IMR-90 (cell line): ENCODE data around the gene POU2F2. TPM values are rescaled to one million over a fixed set of nuclear protein-coding genes. Genes with fewer than 3 reads are reported as not detected.

Experiments
- ATAC-seq: fragments of 200-7000 bp; cut with Tn5 transposase; 2 replicates; pipeline ENCODE4 v1.9.1; 2020; ENCODE audit warnings: low read depth, mild to moderate bottlenecking, moderate library complexity
- BruUV-seq: library from RNA; stranded (reverse); fragments of 400-500 nt; replicated peaks from 2 replicates; lab custom pipeline; 2021; lab: Mats Ljungman, UMichigan
- CTCF ChIA-PET: fragments of 300-600 bp; formaldehyde crosslinking; extraction: SDS; loops from one replicate; lab custom pipeline; 2021; ENCODE audit warnings: antibody characterized with exemption; lab: Yijun Ruan, JAX
- POLR2A ChIA-PET: fragments of 300-600 bp; sonication (Branson Sonifier 250); formaldehyde crosslinking; loops from one replicate; lab custom pipeline; 2022; ENCODE audit warnings: antibody characterized with exemption; ENCODE audit not compliant: unreplicated experiment; lab: Charles Lee
- DNase-seq: peaks from one replicate; pipeline ENCODE4 v3.0.0; 2013
- H2AFZ ChIP-seq: replicated peaks from 2 replicates; pipeline ENCODE3; 2013; ENCODE audit warnings: low read length, mild to moderate bottlenecking; ENCODE audit not compliant: poor library complexity
- H2AK5ac ChIP-seq: 2 replicates; pipeline ENCODE4 v1.6.1; 2013; ENCODE audit warnings: low read depth, low read length, inconsistent platforms
- H2AK9ac ChIP-seq: replicated peaks from 2 replicates; pipeline ENCODE3; 2013; ENCODE audit warnings: mild to moderate bottlenecking, low read depth, low read length, moderate library complexity; ENCODE audit not compliant: poor library complexity
- H2BK120ac ChIP-seq: 2 replicates; pipeline ENCODE4 v1.6.1; 2013; ENCODE audit warnings: low read depth, low read length, inconsistent platforms
- H2BK15ac ChIP-seq: 3 replicates; pipeline ENCODE4 v1.6.1; 2013; ENCODE audit warnings: low read depth, low read length, inconsistent platforms
- H2BK20ac ChIP-seq: 2 replicates; pipeline ENCODE4 v1.6.1; 2013; ENCODE audit warnings: low read depth, mild to moderate bottlenecking, inconsistent platforms, low read length, moderate library complexity
- H2BK5ac ChIP-seq: 2 replicates; pipeline ENCODE4 v1.6.1; 2013; ENCODE audit warnings: mild to moderate bottlenecking, low read depth, low read length, inconsistent platforms; ENCODE audit not compliant: poor library complexity, severe bottlenecking
- H3K14ac ChIP-seq: replicated peaks from 2 replicates; pipeline ENCODE4 v1.6.1; 2013; ENCODE audit warnings: low read depth, low read length, inconsistent platforms
- H3K18ac ChIP-seq: 2 replicates; pipeline ENCODE4 v1.6.1; 2013; ENCODE audit warnings: low read depth, low read length, control low read depth
- H3K23ac ChIP-seq: 2 replicates; pipeline ENCODE4 v1.6.1; 2013; ENCODE audit warnings: low read depth, low read length, inconsistent platforms
- H3K27ac ChIP-seq: 2 replicates; pipeline ENCODE4 v1.5.1; 2013; ENCODE audit warnings: mild to moderate bottlenecking, control low read depth, low read length; ENCODE audit not compliant: insufficient read depth
- H3K27me3 ChIP-seq: 2 replicates; pipeline ENCODE4 v1.6.1; 2013; ENCODE audit warnings: low read length; ENCODE audit not compliant: control insufficient read depth, insufficient read depth
- H3K36me3 ChIP-seq: 2 replicates; pipeline ENCODE4 v1.6.1; 2013; ENCODE audit warnings: low read length, mixed read lengths; ENCODE audit not compliant: control insufficient read depth, insufficient read depth
- H3K4ac ChIP-seq: 2 replicates; pipeline ENCODE4 v1.6.1; 2013; ENCODE audit warnings: low read depth, low read length, inconsistent platforms
- H3K4me1 ChIP-seq: 2 replicates; pipeline ENCODE4 v1.6.1; 2013; ENCODE audit warnings: low read length, mixed read lengths; ENCODE audit not compliant: control insufficient read depth, insufficient read depth
- H3K4me2 ChIP-seq: 2 replicates; pipeline ENCODE4 v1.6.1; 2013; ENCODE audit warnings: low read depth, mild to moderate bottlenecking, control low read depth, low read length, moderate library complexity
- H3K4me3 ChIP-seq: 2 replicates; pipeline ENCODE4 v1.5.1; 2013; ENCODE audit warnings: low read depth, mild to moderate bottlenecking, control low read depth, low read length, moderate library complexity; ENCODE audit not compliant: insufficient read depth
- H3K56ac ChIP-seq: 2 replicates; pipeline ENCODE4 v1.6.1; 2013; ENCODE audit warnings: low read length, inconsistent platforms; ENCODE audit not compliant: insufficient read depth; ENCODE audit errors: extremely low read depth
- H3K79me1 ChIP-seq, 2 experiments: 2 replicates each; pipeline ENCODE4 v1.6.1; 2013; ENCODE audit warnings: low read length in 2 of 2, inconsistent platforms in 1 of 2, low read depth in 1 of 2
- H3K9ac ChIP-seq: 2 replicates; pipeline ENCODE4 v1.6.1; 2013; ENCODE audit warnings: low read depth, low read length, control low read depth
- H3K9me1 ChIP-seq: 2 replicates; pipeline ENCODE4 v1.6.1; 2013; ENCODE audit warnings: low read length, inconsistent platforms; ENCODE audit not compliant: insufficient read depth
- H3K9me3 ChIP-seq: 2 replicates; pipeline ENCODE4 v1.6.1; 2013; ENCODE audit warnings: low read length; ENCODE audit not compliant: control insufficient read depth, insufficient read depth
- H4K20me1 ChIP-seq: 2 replicates; pipeline ENCODE4 v1.6.1; 2013; ENCODE audit warnings: low read length, inconsistent platforms; ENCODE audit not compliant: insufficient read depth
- H4K5ac ChIP-seq: 2 replicates; pipeline ENCODE4 v1.6.1; 2013; ENCODE audit warnings: mild to moderate bottlenecking, low read depth, low read length, control low read depth
- H4K8ac ChIP-seq, 2 experiments: 2 replicates each; pipeline ENCODE4 v1.6.1; 2013; ENCODE audit warnings: low read depth in 2 of 2, low read length in 2 of 2, control low read depth in 1 of 2, inconsistent platforms in 1 of 2
- H4K91ac ChIP-seq: 2 replicates; pipeline ENCODE4 v1.6.1; 2013; ENCODE audit warnings: low read depth, low read length, inconsistent platforms; ENCODE audit not compliant: insufficient read depth
- CHD1 ChIP-seq: IDR thresholded peaks from 2 replicates; pipeline ENCODE4 v1.6.1; 2012; ENCODE audit warnings: low read depth, low read length, improper control_type of control experiment
- MAZ ChIP-seq: IDR thresholded peaks from 2 replicates; pipeline ENCODE4 v1.6.1; 2012; ENCODE audit warnings: low read depth, mild to moderate bottlenecking, low read length, improper control_type of control experiment, moderate library complexity, borderline replicate concordance
- NFE2L2 ChIP-seq: fragments of 150-350 bp; IDR thresholded peaks from 2 replicates; pipeline ENCODE4 v1.6.1; 2016; ENCODE audit warnings: low read depth, mild to moderate bottlenecking, low read length
- RAD21 ChIP-seq: IDR thresholded peaks from 2 replicates; pipeline ENCODE4 v1.6.1; 2012; ENCODE audit warnings: low read length, improper control_type of control experiment
- RCOR1 ChIP-seq: IDR thresholded peaks from 2 replicates; pipeline ENCODE4 v1.6.1; 2012; ENCODE audit warnings: mild to moderate bottlenecking, low read length, improper control_type of control experiment; ENCODE audit not compliant: insufficient replicate concordance
- WGBS, 2 experiments: methylation state at CpG; one replicate each; pipeline versions ENCODE4 v1.1.5 to v1.1.7; 2013; ENCODE audit warnings: missing lambda C conversion rate in 2 of 2; ENCODE audit not compliant: insufficient read length in 1 of 2; ENCODE audit errors: extremely low coverage in 2 of 2; 5-methylcytosine and 5-hydroxymethylcytosine counted together
- dilution Hi-C: fragments of 300-500 bp; cut with HindIII; formaldehyde crosslinking; loops from one replicate; pipeline ENCODE4 v1.14.3; 2018; ENCODE audit warnings: low sequenced_read_pairs; ENCODE audit not compliant: unreplicated experiment
- in situ Hi-C: fragments of 300-500 bp; cut with MboI; formaldehyde crosslinking; loops from 3 replicates; pipeline ENCODE4 v1.14.3; 2019; ENCODE audit warnings: low sequenced_read_pairs, inconsistent platforms, mixed read lengths
- intact Hi-C: fragments of 100-400 bp; cut with micrococcal nuclease; formaldehyde crosslinking; loops from 2 replicates; pipeline ENCODE4 v1.10.0; 2022
- polyA plus RNA-seq, 3 experiments: library from polyadenylated mRNA; depleted of rRNA; stranded (reverse); fragments of >200 nt; gene quantifications; 2 replicates each; pipeline ENCODE4 v1.2.3, GENCODE V29; 2012; ENCODE audit warnings: low replicate concordance in 1 of 3
- total RNA-seq: library from RNA; depleted of rRNA; stranded (reverse); fragments of >200 nt; gene quantifications from 2 replicates; pipeline ENCODE4 v1.2.3, GENCODE V29; 2012
- TF ChIP-seq, protein P1 (sequence below): fragments of 150-350 bp; IDR thresholded peaks from 2 replicates; pipeline ENCODE4 v1.6.1; 2016; ENCODE audit warnings: low read depth, mild to moderate bottlenecking, low read length, moderate library complexity, borderline replicate concordance

The POU2F2 gene
- total and polyA plus RNA-seq, 2 of the 4 experiments (the other 2 are of a cell fraction), result 0.54 to 5.0 TPM

DNA sequence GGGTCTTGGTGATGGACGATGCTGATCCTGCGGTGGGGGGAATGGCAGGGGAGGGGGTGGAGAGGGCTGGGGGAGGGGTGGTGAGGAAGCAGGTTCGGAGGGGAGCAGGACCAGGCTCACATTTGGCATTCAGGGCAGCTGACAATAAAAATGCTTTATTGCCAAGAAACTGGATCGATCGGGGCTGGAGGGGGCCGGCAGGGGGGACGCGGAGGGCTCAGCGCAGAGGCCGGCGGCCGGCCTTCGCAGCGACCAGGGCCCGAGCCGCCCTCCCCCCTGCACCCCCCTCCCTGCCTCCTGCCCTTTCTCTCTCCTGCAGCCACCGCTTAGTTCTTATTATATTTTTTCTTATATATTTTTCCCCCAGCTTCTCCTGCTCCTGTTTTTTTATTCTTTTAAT lies 18.1 kb upstream of the POU2F2 start:
- no TSS peak for BruUV-seq
- dilution Hi-C loops (no loop called here), in situ Hi-C loops (no loop called here), intact Hi-C loops (no loop called here)
- peaks cover 84% of the 10 kb centered on the region for H3K27me3 ChIP-seq
- no peak overlapping the region for H4K8ac ChIP-seq
- H2BK20ac ChIP-seq, result no peak overlapping the region
- H2BK120ac ChIP-seq, result no peak overlapping the region
- H3K9me3 ChIP-seq, result no peaks in the 10 kb centered on the region; the same call in 1 of the 2 replicates
- no peaks in the 10 kb centered on the region for H3K36me3 ChIP-seq
- no peak overlapping the region for H2BK5ac ChIP-seq
- H3K23ac ChIP-seq, result no peak overlapping the region
- no peak overlapping the region for H4K5ac ChIP-seq
- no peak overlapping the region for H3K14ac ChIP-seq
- no peak overlapping the region for H3K56ac ChIP-seq
- no peak overlapping the region for H4K91ac ChIP-seq
- no peak overlapping the region for H2BK15ac ChIP-seq
- ATAC-seq, result no peak
- H3K4ac ChIP-seq, result no peak overlapping the region
- 0% methylated on average over 5 of the region's 17 CpGs; no CpG with 5 or more reads in 1 of the 2 experiments for WGBS, 2 experiments
- TF ChIP-seq NFE2L2 (no peak), RCOR1 (no peak), CHD1 (no peak), RAD21 (no peak), MAZ (no peak)
- TF ChIP-seq, protein P1, sequence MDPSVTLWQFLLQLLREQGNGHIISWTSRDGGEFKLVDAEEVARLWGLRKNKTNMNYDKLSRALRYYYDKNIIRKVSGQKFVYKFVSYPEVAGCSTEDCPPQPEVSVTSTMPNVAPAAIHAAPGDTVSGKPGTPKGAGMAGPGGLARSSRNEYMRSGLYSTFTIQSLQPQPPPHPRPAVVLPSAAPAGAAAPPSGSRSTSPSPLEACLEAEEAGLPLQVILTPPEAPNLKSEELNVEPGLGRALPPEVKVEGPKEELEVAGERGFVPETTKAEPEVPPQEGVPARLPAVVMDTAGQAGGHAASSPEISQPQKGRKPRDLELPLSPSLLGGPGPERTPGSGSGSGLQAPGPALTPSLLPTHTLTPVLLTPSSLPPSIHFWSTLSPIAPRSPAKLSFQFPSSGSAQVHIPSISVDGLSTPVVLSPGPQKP, result no peak
- no peak overlapping the region for H2AK5ac ChIP-seq
- POLR2A ChIA-PET, result no interaction called here
- H3K27ac ChIP-seq, result no peak overlapping the region
- no peak overlapping the region for H3K4me3 ChIP-seq
- no peak overlapping the region for H3K4me2 ChIP-seq
- H3K79me1 ChIP-seq, result no peaks in the 10 kb centered on the region
- no peak overlapping the region for H2AFZ ChIP-seq
- no peaks in the 10 kb centered on the region for H3K4me1 ChIP-seq
- CTCF ChIA-PET, result interaction anchor here (1.4 kb wide), 1 partner anchor 8 kb away, joined by 3 read pairs; no protein-coding TSS in a partner anchor
- 0 out of 2 replicates have a peak, but pooled peaks cover 6% of the 10 kb centered on the region for H4K20me1 ChIP-seq
- no peak overlapping the region for H3K18ac ChIP-seq
- H3K9me1 ChIP-seq, result no peaks in the 10 kb centered on the region
- no peak for DNase-seq
- no peak overlapping the region for H2AK9ac ChIP-seq
- H3K9ac ChIP-seq, result no peak overlapping the region
